Activated CD8-positive, alpha-beta memory T cell treated with anti-CD3 and anti-CD28 coated beads, Interleukin-2, amount 50 U/mL, for 48 hours (primary cell): ENCODE results near the gene ABCC9.

Experiments used
- DNase-seq: peaks from one replicate; pipeline ENCODE4 v3.0.0-alpha.2; 2020

Gene ABCC9

DNA sequence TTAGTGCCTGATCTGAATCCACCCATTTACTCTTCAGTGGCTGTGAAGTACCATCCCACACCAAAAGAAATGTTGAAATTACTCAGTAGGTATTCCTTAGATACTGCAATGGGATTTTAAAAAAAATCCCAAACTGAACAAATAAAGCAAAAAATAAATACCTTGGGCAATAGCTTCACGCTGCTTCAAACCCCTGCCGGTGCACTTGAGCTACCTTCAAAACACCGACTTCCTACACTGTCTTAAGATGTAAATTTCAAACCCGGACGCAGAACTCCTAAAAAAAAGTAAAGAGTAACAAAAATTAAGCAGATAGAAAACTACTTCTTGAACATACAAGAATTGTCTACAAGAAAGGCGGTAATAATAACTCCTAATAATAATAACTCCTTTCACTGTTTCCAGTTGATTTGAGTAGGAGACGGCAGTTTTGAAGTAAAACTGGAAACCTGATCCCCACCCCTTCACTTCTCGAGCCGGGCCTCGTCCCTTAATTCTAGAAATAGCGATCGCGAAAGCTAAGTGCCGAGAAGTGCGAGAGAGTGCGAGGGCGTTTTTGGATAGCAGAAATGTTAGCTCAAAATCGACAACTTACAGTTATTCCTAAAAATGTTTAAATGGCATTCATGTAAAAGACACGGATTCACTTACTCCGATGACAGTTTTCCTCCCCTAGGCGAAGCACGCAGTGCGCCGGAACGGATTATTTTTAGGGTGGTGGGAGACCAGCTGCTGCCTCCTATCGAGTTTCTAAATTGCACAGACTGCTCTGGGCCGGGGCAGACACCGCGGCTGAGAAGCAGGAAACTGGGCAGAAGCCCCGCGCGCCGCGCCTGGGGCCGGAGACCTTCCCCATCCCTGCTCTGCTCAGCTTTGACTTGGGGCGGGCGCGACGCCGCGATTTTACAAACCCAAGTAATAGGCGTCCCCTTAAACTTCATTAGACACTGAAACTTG is at the start of gene ABCC9:
TSS of gene ABCC9 (minus strand) at position 878 of the 957 bp plus-strand sequence. CDS start 4,752 bp downstream, outside the sequence.
- DNase-seq = peak; percentile 53

DNA sequence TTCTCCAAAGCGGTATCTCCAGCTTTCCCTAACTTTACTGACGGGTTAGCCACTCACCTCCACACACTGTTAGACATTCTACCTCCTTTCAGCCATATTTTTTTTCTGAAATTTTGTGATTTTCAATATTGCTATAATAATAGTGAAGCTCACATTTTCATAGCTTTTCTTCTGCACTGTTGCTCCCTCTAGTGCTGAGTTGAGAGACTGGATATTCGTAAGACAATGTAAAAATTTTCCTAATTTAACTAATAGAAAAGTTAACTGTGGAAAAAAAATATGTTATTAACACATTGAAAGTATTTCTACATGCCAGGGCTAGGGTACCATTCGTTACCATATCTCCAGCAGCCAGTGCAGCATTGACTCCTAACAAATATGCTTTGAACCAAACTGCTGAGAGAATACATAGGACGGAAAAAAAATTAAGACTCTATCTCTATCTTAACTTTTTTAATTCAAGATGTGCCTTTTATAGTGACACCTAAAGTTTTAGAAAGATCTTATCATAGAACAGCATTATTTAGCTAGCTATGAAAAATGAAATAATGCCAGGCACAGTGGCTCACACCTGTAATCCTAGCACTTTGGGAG is 48.7 kb upstream of the ABCC9 start:
- no peak for DNase-seq

DNA sequence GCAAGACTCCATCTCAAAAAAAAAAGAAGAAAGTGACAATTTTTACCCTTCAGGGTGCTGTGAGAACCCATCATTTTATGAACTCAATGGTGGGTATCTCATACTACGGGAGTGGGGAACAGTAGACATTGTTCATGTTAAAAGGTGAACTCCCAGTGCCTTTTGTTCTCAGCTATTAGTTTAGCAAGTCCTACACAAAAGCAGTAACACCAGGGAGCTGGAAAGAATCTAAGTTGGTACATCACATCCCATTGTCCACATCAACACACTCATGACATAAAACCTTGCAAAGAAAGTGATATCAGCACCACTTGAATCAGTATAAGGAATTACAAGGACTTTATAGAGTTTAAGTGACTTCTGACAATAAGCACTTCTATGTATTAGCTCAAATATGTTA is 47.4 kb upstream of the ABCC9 start:
- no peak for DNase-seq

DNA sequence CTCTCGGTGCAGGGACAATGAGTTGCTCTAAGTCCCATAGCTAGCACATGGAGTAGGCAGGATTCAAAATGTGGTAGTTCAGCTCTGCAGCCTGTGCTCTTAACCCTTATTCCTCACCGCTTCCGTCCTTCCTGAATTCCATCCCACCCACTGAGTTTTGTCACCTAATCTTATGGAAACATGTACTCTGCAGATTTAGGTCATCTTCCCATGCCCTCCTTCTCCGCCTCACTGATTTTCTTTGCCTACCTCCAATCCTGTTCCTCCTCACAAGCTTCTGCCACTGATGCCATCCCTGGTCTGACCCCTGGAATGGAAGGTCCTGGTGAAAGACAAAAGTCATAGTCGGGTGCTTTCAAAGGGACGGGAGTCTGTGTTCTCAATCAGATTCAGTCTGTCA is 46.5 kb upstream of the ABCC9 start:
- DNase-seq = no peak

DNA sequence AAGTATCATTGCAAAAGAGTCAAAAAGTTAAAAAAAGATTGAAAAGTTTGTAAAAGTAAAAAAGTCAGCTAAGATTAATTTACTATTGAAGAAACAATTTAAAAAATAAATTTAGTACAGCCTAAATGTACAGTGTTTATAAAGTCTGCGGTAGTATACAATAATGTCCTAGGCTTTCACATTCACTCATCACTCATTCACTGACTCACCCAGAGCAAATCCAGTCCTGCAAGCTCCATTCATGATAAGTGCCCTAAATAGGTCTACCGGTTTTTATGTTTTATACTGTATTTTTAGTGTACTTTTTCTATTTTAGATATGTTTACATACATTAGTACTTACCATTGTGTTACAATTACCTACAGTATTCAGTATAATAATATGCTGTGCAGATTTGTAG is 43.9 kb upstream of the ABCC9 start:
- DNase-seq = no peak

GRCh38 chr12:21984375-21984774 is 43.1 kb upstream of the ABCC9 start:
- no peak for DNase-seq

DNA sequence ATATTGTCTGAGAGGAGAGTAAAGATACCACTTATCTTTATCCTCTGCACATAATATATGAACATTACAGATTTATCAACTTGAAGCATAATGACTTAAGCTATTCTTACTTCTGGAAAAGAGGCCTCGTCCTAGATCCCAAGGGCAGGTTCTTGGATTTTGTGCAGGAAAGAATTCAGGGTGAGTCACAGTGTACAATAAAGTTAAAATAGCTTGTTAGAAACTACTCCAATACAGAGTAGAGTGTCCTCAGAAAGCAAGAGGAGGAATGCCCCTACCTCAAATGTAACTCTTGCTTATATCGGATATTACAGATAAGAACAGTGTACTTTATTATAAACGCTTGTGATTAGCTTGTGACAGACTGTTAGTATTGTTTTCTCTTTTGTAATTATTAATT is 41.9 kb upstream of the ABCC9 start:
- DNase-seq = no peak

GRCh38 chr12:21980544-21980943 is 39.3 kb upstream of the ABCC9 start:
- no peak for DNase-seq

GRCh38 chr12:21975293-21975692 is 34.1 kb upstream of the ABCC9 start:
- no peak for DNase-seq

- DNase-seq = no peak
Measured at GRCh38 chr12:21973221-21973620, 32.0 kb upstream of the ABCC9 start.

GRCh38 chr12:21972055-21972454 is 30.8 kb upstream of the ABCC9 start:
- DNase-seq = no peak

DNA sequence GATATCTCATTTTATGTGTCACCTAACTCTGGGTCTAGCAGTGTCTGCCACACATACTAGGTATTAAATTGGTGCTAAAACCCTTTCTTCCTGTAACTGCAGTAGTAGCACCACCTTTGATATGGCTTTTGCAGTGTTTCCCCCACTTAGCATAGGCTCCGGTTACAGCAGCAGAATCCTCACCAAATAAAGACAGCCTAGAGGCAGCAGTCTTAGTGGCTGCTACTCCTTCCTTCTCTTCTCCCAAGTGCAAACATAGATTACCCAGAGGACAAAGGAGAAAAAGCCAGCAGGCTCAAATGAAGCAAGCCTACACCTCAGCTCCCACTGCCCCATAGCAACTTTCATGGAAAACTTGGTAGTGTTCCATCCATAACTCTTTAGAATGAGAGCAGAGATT is 30.1 kb upstream of the ABCC9 start:
- no peak for DNase-seq

DNA sequence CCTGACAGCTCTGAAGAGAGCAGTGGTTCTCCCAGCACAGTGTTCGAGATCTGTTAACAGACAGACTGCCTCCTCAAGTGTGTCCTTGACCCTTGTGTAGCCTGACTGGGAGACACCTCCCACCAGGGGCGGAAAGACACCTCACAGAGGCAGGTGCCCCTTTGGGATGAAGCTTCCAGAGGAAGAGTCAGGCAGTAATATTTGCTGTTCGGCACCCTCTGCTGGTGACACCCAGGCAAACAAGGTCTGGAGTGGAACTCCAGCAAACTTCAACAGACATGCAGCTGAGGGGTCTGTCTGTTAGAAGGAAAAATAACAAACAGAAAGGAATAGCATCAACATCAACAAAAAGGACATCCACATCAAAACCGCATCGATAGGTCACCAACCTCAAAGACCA is 21.6 kb upstream of the ABCC9 start:
- DNase-seq = no peak

- DNase-seq = no peak
Measured at GRCh38 chr12:21962236-21962635, 21.0 kb upstream of the ABCC9 start.

DNA sequence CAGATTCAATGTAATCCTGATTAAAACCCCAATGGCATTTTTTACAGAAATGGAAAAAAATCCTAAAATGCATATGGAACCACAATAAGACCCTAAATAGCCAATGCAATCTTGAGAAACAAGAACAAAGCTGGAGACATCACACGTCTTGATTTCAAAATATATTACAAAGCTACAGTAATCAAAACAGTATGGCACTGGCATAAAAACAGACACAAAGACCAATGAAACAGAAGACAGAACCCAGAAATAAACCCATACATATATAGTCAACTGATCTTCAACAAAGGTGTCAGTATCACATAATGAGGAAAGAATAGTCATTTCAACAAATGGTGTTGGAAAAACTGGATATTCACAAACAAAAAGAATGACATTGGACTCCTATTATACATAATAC is 9.4 kb upstream of the ABCC9 start:
- DNase-seq = no peak

- DNase-seq = no peak
Measured at GRCh38 chr12:21949036-21949435, 7.8 kb upstream of the ABCC9 start.

GRCh38 chr12:21946983-21947382 is 5.8 kb upstream of the ABCC9 start:
- no peak for DNase-seq

DNA sequence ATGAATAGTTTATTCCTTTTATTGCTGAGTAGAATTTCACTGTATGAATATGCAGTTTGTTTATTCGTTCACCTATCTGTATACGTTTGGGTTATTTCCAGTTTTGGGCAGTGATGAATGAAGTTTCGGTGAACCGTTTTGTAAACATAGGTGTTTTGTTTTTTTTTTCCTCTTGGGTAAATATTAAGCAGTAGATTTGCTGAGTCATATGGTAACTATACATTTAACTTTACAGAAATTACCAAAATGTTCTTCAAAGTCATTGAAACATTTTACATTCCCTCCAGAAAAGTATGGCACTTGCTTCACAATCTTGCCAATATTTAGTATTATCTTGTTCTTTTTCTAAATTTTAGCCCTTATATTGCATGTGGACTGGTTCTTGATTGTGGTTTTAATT is 3.8 kb upstream of the ABCC9 start:
- DNase-seq = no peak

DNA sequence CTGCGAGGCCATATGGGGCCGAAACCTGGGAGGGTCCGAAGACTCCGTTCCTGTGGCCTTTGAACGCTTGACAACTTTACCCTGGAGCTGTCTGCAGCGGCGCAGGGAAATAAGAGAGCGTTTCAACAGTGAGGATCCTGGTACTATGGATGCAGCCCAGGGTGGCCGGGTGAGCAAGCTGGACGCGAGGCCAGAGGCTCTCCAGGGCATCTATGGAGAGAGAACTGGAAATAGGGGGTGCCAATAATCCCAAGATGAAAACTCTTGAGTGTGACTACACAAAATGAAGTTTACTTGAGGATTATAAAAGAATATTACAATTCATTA is 1.1 kb upstream of the ABCC9 start:
- no peak for DNase-seq

DNA sequence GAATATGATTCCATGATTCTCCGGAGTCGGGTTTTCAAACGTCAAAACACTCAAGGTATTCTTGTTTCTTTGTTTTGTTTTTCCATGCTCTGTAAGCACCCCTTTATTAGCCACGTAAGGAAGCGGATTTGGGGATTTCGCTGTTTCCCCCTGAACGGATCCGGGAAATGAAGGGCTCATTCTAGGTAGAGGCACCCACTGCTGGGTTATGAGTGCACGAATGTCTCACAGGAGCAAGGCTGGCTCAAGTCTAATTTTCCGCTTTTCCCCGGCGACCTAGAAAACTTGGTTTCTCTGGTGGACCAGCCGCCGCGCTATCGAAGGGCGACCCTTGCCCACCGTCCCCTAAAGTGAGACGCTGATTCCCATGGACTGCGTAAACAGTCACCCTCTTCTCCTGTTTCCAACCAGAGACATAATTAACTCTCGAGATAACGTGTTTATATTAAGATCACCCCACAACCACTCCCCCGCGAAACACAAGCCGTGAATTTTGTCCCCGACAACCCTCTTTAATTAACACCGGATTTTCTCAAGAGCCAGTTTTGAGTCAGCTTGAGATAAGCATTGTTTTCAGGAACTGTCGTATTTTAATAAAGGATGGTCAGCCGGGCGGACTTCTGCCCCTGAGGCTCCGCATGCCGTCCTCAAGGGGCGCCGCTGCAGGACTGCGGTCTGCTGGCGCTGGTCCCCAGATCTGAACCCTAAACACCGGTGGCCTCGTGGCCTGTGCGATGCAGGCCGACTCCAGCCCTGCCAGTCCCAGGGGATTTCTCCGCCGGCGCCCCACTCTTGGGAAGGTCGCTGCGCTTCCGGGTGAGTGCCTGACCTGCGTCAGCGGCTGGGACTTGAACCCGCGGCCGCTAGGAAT is 515 bp upstream of the ABCC9 start:
- no peak for DNase-seq

- DNase-seq = no peak
Measured at GRCh38 chr12:21939435-21939834, 1.8 kb downstream of the ABCC9 start.

DNA sequence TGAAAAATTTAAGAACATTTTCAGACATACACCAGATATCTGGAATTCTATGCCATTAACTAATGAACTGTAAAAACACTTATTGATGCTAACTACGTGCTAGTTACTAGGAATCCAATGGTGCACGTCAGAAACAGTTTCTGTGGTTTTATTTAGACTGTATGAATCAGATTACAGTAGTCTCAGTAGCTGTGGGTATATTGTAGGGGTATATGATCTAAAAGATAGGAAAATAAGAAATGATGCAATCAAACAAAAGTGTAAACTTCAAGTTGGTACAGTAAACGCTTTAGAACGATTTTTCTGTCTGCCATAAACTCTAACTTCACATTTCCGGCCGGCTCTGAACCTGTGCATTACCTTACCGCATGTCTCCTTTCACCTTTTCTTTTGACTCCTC is 2.3 kb downstream of the ABCC9 start:
- DNase-seq = no peak

- no peak for DNase-seq
Measured at GRCh38 chr12:21934173-21934572, 7.1 kb downstream of the ABCC9 start.

DNA sequence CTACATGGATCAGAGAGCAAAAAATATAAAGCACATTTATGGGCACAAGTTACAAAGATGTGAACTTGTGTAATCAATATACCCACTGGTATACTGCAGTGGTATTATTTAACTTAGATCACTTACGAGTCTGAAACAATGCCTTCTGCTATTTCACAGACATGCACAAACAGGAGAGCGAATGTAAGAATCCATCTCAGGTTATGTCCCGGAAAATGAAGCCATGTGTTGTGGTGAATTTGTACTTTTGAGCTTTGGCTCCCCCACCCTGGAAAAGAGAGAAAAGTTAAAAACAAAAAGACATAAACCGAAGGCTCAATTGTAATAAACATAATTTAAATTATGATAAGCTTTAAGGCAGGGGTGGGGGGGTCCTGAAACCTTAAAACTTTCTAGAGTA is 7.6 kb downstream of the ABCC9 start:
- DNase-seq = no peak
